Measurements from ENCODE around the gene HORMAD1.

- TF ChIP-seq CTCF (IDR thresholded peaks at IDR 0.05) (no peak), POLR2A (IDR thresholded peaks at IDR 0.05) (no peak), EP300 (IDR thresholded peaks at IDR 0.05) (no peak)
These were observed 44.0 kb upstream of the HORMAD1 start for GRCh38 chr1:150764617-150765101.

Data from tibial nerve (tissue), 4 donors.